HG02981 (cell line): ENCODE results near the gene NPAS3.

Experiments used
- ATAC-seq: cut with Tn5 transposase; IDR thresholded peaks from one replicate; pipeline ENCODE4 v1.9.1; 2021; ENCODE audit warnings: mild to moderate bottlenecking, moderate library complexity; ENCODE audit not compliant: unreplicated experiment

The NPAS3 gene

GRCh38 chr14:33773205-33774030 lies 834.7 kb downstream of the NPAS3 start:
- no peak for ATAC-seq

- ATAC-seq: no peak
These were observed 835.5 kb downstream of the NPAS3 start for GRCh38 chr14:33774161-33774560.

GRCh38 chr14:33774723-33775470 lies 836.2 kb downstream of the NPAS3 start:
- no peak for ATAC-seq

- ATAC-seq: no peak
These were observed 838.2 kb downstream of the NPAS3 start for GRCh38 chr14:33776871-33777270.

DNA sequence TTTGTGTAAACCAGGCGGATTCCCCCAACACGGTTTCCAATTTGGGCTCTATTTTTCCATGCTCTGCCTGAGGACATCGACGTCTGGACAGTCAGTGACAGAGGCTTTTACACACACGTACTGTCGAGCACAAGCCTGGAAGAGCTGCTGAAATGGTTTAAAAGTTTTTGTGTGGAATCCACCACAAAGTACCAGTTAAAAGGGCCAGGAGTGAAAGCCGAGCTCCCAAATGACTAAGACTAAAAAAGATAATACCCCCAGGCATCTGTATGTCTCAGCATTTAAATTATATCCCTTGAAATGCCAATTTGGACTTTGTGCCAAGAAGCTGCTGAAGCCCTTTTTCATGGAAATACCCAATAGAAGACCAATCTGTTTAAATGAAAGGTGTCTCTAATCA lies 839.0 kb downstream of the NPAS3 start:
- no peak for ATAC-seq

- no peak for ATAC-seq
These were observed 841.4 kb downstream of the NPAS3 start for GRCh38 chr14:33780035-33780434.

DNA sequence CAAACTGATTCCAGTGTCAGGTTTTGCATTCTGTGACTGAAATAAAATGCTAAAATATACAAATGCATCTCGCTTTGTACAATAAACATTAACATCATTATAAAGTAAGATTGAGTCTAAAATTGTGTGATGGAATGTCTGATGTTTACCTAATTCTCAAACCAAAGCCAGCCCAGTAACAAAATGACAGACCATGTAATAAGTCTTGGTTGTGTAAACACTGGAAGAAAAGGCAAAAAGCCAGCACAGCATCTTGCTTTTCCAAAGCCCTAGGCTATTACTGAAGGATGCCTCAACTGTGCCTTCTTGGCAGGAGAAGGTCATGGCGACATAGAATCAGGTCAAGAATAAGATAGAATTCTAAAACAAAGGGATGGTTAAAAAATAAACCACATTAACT lies 842.6 kb downstream of the NPAS3 start:
- no peak for ATAC-seq

GRCh38 chr14:33782923-33783322 lies 844.2 kb downstream of the NPAS3 start:
- no peak for ATAC-seq

GRCh38 chr14:33786091-33786825 lies 847.6 kb downstream of the NPAS3 start:
- ATAC-seq: no peak

GRCh38 chr14:33788161-33788560 lies 849.5 kb downstream of the NPAS3 start:
- ATAC-seq: no peak

GRCh38 chr14:33790996-33791395 lies 852.3 kb downstream of the NPAS3 start:
- ATAC-seq: no peak

GRCh38 chr14:33792009-33792719 lies 853.5 kb downstream of the NPAS3 start:
- ATAC-seq: peak; percentile 59

GRCh38 chr14:33792720-33793368 lies 854.2 kb downstream of the NPAS3 start:
- peak; percentile 49 for ATAC-seq

DNA sequence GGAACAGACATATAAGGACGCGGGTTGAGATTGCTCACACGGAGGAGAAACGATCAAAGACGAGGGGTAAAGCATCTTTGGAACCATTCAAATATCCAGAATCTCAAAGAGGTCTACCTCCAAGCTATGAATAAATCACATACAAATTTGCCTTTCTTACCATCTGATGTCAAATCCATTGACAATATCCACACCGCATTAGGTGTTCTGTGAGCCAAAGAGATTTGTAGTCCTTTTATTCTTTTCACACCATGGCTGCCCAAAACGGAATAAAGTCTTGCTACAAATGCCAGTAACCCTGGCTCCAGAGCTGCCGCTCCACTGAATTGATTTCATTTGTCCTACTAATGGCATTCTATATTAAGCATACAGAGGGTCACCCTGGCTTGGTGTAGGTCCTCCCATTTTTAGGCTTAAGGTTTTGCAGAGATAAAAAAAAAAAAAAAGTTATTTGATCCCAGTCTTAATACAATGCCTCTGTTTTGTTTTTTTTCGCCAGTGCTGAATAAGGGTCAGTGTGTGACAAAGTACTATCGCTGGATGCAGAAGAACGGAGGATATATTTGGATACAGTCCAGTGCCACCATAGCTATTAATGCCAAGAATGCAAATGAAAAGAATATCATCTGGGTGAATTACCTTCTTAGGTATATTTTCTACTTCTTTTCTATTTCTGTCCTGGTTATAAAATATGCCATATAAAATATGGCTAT lies 854.9 kb downstream of the NPAS3 start:
- no peak for ATAC-seq

DNA sequence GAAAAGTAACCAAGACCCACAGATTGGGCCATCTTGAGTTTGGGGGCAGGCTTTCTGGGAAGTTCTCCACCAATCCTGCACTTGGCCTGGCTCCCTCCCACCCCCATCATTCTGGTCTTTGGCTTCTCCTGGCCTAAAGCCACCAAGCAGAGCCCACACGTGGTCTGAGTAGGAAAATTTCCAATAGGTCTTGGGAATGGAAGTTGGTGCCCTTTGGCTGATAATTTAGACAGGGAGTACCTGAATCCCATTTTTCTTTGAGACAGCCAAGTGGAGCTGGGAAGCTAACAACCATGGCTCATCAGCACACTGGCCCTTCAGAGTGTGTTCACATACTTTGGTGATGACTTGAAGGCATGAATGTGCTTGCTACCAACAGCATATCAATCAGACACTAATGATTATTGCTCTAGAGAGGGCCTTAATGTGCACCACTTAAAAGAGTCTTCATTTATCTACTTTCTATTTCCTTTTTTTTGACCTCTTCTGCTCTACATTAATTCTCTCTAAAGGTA lies 856.2 kb downstream of the NPAS3 start:
- ATAC-seq: no peak

GRCh38 chr14:33796356-33796755 lies 857.7 kb downstream of the NPAS3 start:
- ATAC-seq: no peak

DNA sequence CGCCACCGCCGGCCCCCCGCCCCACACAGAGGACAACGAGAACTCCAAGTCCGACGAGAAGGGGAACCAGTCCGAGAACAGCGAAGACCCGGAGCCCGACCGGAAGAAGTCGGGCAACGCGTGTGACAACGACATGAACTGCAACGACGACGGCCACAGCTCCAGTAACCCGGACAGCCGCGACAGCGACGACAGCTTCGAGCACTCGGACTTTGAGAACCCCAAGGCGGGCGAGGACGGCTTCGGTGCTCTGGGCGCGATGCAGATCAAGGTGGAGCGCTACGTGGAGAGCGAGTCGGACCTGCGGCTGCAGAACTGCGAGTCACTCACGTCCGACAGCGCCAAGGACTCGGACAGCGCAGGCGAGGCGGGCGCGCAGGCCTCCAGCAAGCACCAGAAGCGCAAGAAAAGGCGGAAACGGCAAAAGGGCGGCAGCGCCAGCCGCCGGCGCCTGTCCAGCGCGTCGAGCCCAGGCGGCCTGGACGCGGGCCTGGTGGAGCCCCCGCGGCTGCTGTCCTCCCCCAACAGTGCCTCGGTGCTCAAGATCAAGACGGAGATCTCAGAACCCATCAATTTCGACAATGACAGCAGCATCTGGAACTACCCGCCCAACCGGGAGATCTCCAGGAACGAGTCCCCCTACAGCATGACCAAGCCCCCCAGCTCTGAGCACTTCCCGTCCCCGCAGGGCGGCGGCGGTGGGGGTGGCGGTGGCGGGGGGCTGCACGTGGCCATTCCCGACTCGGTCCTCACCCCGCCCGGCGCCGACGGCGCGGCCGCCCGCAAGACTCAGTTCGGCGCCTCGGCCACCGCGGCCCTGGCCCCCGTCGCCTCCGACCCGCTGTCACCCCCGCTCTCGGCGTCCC lies 861.3 kb downstream of the NPAS3 start:
- no peak for ATAC-seq

DNA sequence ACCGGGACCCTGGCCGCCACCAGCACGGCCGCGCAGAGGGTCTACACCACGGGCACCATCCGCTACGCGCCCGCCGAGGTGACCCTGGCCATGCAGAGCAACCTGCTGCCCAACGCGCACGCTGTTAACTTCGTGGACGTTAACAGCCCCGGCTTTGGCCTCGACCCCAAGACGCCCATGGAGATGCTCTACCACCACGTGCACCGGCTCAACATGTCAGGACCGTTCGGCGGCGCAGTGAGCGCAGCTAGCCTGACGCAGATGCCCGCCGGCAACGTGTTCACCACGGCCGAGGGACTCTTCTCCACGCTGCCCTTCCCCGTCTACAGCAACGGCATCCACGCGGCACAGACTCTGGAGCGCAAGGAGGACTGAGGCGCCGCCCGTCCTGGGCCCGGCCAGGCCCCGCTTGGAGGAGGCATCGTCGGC lies 862.1 kb downstream of the NPAS3 start:
- ATAC-seq: no peak

DNA sequence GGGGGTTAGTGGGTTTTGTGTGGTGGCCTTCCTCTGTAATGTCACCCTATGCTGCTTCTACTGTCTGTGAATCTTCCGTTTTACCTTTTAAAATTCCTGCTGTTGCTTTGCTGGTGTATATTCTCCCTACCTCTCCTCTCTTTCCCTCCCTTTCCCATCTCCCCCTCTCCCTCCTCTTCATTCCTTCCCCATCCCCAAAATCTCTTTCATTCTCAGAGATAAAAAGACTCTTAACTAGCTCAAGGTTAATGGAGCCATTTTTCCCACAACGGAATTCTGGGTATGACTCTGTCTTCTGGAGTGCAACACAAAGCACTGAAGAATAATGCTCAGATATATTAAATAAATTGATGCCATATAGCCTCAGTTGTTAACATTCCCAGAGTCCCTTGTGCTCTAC lies 864.1 kb downstream of the NPAS3 start:
- no peak for ATAC-seq
